ENCODE measurements around the gene GYG2.

GRCh38 chrX:2817036-2817435, 11.7 kb upstream of the GYG2 start:
- TF ChIP-seq CTCF (IDR thresholded peaks at IDR 0.05) (no peak), EP300 (IDR thresholded peaks at IDR 0.05) (no peak), POLR2A (IDR thresholded peaks at IDR 0.05) (no peak), POLR2AphosphoS5 (IDR thresholded peaks at IDR 0.05) (no peak)
